ENCODE measurements around the gene TMC6. TPM values are rescaled to one million over a fixed set of nuclear protein-coding genes. Genes with fewer than 3 reads are reported as not detected.

The TMC6 gene
- total RNA-seq, 1 donor from 2014 or later, result 6.9 TPM

- H3K27me3 Mint-ChIP-seq (ENCODE audit: insufficient read depth, low read depth), result peaks cover 26% of the 10 kb centered on the region
- Histone ChIP-seq H3K4me3 (no peak overlapping the region), H3K27ac (no peak overlapping the region), H3K9me3 (ENCODE audit: low read depth) (no peaks in the 10 kb centered on the region), H3K36me3 (no peaks in the 10 kb centered on the region), H3K27me3 (peaks cover 69% of the 10 kb centered on the region), H3F3A (ENCODE audit: low read depth) (peaks cover 19% of the 10 kb centered on the region), H4K20me1 (ENCODE audit: low read depth) (no peaks in the 10 kb centered on the region), H3K79me2 (ENCODE audit: low read depth) (no peaks in the 10 kb centered on the region), H3K9ac (no peak overlapping the region), H2AFZ (replicated peaks) (no peak overlapping the region), H3K4me1 (peaks cover 10% of the 10 kb centered on the region), H3K4me2 (no peak overlapping the region)
- TF ChIP-seq EZH2phosphoT487 (IDR thresholded peaks at IDR 0.05) (no peak), CTCF (IDR thresholded peaks at IDR 0.05) (no peak), EZH2 (IDR thresholded peaks at IDR 0.05) (no peak)
- no peaks in the 10 kb centered on the region for H3K36me3 Mint-ChIP-seq
- no peak overlapping the region for H3K4me3 Mint-ChIP-seq
- no peak for DNase-seq (ENCODE audit: low spot score)
- H3K9me3 Mint-ChIP-seq, result no peaks in the 10 kb centered on the region
- H3K27ac Mint-ChIP-seq, result no peak overlapping the region
- H3K4me1 Mint-ChIP-seq, result peaks cover 10% of the 10 kb centered on the region
Observed at GRCh38 chr17:78132767-78133178, 4.2 kb upstream of the TMC6 start.

DNA sequence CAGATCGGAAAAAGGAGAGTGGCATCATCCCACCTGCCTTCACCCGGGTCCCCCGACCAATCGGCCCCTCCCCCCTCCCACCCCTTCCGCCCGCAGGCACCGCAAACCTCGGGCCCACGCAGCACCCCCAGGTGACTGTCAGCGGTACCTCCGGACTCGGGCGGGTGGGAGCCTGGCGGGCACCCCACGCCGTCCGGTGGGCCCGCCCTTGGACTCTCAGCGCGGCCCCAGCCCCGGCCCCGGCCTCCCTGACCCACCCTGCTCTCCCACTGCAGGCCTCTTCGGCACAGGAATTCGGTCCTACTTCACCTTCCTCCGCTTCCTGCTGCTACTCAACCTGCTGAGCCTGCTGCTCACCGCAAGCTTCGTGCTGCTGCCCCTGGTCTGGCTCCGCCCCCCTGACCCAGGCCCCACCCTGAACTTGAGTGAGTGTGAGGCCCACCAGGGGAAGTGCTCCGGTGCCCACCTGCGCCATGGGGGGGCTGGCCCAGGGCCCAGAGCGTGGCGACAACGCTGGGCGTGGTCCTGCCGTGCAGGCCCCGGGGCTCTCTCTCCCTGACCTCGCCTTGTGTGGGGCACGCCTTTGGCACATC lies 3.6 kb upstream of the TMC6 start:
- DNase-seq (ENCODE audit: low spot score), result no peak
- Histone ChIP-seq H3K36me3 (no peaks in the 10 kb centered on the region), H3K4me3 (peak overlapping the region; percentile 41), H3K9ac (no peak overlapping the region), H3F3A (ENCODE audit: low read depth) (peaks cover 15% of the 10 kb centered on the region), H3K4me2 (peak overlapping the region; percentile 78), H3K27ac (no peak overlapping the region), H3K4me1 (peaks cover 15% of the 10 kb centered on the region), H4K20me1 (ENCODE audit: low read depth) (no peaks in the 10 kb centered on the region), H3K79me2 (ENCODE audit: low read depth) (no peaks in the 10 kb centered on the region), H3K9me3 (ENCODE audit: low read depth) (no peaks in the 10 kb centered on the region), H3K27me3 (peaks cover 75% of the 10 kb centered on the region), H2AFZ (replicated peaks) (no peak overlapping the region)
- TF ChIP-seq EZH2 (IDR thresholded peaks at IDR 0.05) (peak; percentile 71), CTCF (IDR thresholded peaks at IDR 0.05) (no peak)
- Mint-ChIP-seq H3K36me3 (no peaks in the 10 kb centered on the region), H3K4me3 (no peak overlapping the region), H3K9me3 (no peaks in the 10 kb centered on the region), H3K27ac (no peak overlapping the region), H3K27me3 (ENCODE audit: insufficient read depth, low read depth) (peaks cover 26% of the 10 kb centered on the region), H3K4me1 (peaks cover 12% of the 10 kb centered on the region)

GRCh38 chr17:78131172-78132083 lies 2.9 kb upstream of the TMC6 start:
- no peaks in the 10 kb centered on the region for H3K79me2 ChIP-seq (ENCODE audit: low read depth)
- H3K4me1 Mint-ChIP-seq, result peaks cover 14% of the 10 kb centered on the region
- H3K27me3 Mint-ChIP-seq (ENCODE audit: insufficient read depth, low read depth), result peaks cover 26% of the 10 kb centered on the region
- no peaks in the 10 kb centered on the region for H3K9me3 Mint-ChIP-seq
- peaks cover 76% of the 10 kb centered on the region for H3K27me3 ChIP-seq
- H3K9me3 ChIP-seq (ENCODE audit: low read depth), result no peaks in the 10 kb centered on the region
- H3K4me3 ChIP-seq, result peak overlapping the region; percentile 41
- H3K4me2 ChIP-seq, result peak overlapping the region; percentile 78
- H3K4me3 Mint-ChIP-seq, result no peak overlapping the region
- H2AFZ ChIP-seq (replicated peaks), result no peak overlapping the region
- H3K36me3 Mint-ChIP-seq, result no peaks in the 10 kb centered on the region
- peaks cover 15% of the 10 kb centered on the region for H3F3A ChIP-seq (ENCODE audit: low read depth)
- H3K36me3 ChIP-seq, result no peaks in the 10 kb centered on the region
- no peak overlapping the region for H3K27ac Mint-ChIP-seq
- H3K4me1 ChIP-seq, result peaks cover 21% of the 10 kb centered on the region
- H3K9ac ChIP-seq, result no peak overlapping the region
- peaks cover under 1% of the 10 kb centered on the region for H4K20me1 ChIP-seq (ENCODE audit: low read depth)
- no peak overlapping the region for H3K27ac ChIP-seq
- DNase-seq (ENCODE audit: low spot score), result peak; percentile 42
- peak; percentile 69 for TF ChIP-seq EZH2phosphoT487 (IDR thresholded peaks at IDR 0.05)
- TF ChIP-seq EZH2 (IDR thresholded peaks at IDR 0.05), result no peak
- no peak for TF ChIP-seq CTCF (IDR thresholded peaks at IDR 0.05)

All from neural progenitor cell (in vitro differentiated cells).